DMS 273 (cell line): ENCODE results near the gene ATP2A3.

ENCODE experiments used
- DNase-seq: peaks from one replicate; lab custom pipeline; 2025; ENCODE audit not compliant: unreplicated experiment; lab: John Stamatoyannopoulos, UW

The ATP2A3 gene

GRCh38 chr17:3875317-3875716, 88.9 kb downstream of the ATP2A3 start:
- DNase-seq, result no peak
